ENCODE measurements around the gene VAMP5.

VAMP5 gene

DNA sequence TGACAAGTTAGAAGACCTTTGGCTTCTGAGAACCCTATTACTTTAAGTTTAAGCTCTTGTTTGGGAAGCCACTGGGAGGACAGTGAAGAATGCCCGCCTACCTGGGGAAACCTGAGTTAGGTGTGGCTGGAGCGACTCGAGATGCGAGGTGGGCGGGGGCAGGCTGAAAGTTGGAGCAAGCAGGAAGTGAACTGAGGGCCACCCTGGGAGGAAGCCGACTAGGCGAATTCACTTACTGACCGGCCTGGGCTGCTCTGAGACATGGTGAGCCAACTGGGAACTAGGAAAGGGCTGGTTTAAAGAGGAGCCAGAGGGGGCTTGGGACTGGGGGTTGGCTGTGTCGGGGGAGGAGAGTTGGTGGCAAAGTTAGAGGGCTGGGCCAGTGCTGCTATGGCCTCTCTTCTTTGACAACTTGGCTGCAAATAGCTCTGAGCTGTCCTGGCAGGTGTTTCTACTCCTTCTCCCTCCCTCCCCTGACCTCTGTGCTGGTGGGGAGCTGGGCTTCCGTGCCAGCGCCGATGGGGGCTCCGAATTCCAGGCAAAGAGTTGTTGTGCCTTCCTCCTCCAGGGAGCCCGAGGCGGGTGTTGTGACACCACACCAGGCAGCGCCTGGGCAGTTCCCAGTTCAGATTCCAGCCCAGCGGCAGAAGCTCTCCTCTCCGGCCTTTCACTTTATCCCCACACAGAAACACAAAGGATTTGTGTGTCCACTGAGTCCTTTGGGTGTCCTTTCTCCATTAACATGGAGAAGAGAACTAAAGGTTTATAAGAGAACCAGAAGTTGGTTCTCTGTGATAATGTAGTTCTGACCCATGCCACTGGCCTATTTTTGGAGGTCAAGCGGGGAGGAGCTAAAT is 6.6 kb upstream of the VAMP5 start, which contains the start of gene VAMP8:
TSS of gene VAMP8 (plus strand) at position 201 of the 857 bp plus-strand sequence. CDS start at position 262, 61 bp downstream.
- Histone ChIP-seq H3K4me1 (ENCODE audit: control insufficient read depth, insufficient read depth, low read length) (peaks cover 23% of the 10 kb centered on the region), H3K4me3 (ENCODE audit: low read length) (no peak within 1 kb of the TSS), H3K9ac (ENCODE audit: low read length) (no peak within 1 kb of the TSS), H3K9me3 (ENCODE audit: control insufficient read depth, low read length) (no peaks in the 10 kb centered on the region), H3K27me3 (replicated peaks; ENCODE audit: control insufficient read depth, insufficient read depth, low read length) (no peaks in the 10 kb centered on the region), H3K36me3 (ENCODE audit: control insufficient read depth, insufficient read depth, low read length, severe bottlenecking) (no peaks in the 10 kb centered on the region)
- DNase-seq (ENCODE audit: low read depth), result no peak

DNA sequence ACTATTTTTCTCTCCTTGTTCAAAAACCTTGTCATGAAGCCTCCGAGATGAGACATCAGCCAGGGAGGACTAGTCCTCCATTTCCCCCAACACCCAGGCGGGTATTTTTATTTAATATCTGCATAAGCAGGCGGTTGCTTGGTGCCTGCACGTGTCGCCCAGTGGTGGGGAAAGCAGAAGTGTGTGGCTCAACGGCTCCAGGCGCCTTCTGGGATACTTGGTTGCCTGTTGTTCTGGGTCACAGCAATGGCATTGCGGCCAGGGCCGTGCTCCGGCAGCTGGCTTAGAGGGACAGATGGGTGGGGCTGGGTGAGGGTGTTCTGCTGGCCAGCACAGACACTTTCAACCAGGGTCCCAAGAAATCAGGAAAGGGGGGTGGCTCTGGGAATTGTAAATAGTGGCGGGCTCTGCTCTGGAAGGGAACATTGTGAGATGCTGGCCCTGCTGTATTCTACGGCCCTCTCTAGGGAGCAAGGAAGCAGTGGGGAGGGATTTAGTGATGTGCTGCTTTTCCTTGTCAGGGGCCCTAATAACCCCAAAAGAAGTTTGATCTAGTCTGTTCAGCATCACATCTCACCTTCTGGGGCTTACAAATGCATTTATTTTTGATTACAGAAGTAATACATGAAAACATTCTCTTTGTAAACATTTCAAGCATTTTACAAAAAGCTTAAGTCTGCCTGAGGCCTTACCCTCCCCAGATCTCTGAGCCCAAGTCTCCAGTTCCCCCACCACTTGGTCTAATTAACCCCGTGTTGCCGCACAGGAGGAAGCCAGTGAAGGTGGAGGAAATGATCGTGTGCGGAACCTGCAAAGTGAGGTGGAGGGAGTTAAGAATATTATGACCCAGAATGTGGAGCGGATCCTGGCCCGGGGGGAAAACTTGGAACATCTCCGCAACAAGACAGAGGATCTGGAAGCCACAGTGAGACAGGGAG is 5.7 kb upstream of the VAMP5 start:
- Histone ChIP-seq H3K36me3 (ENCODE audit: control insufficient read depth, insufficient read depth, low read length, severe bottlenecking) (no peaks in the 10 kb centered on the region), H3K4me1 (ENCODE audit: control insufficient read depth, insufficient read depth, low read length) (peaks cover 24% of the 10 kb centered on the region), H3K4me3 (ENCODE audit: low read length) (no peak overlapping the region), H3K27me3 (replicated peaks; ENCODE audit: control insufficient read depth, insufficient read depth, low read length) (no peaks in the 10 kb centered on the region), H3K9ac (ENCODE audit: low read length) (no peak overlapping the region), H3K9me3 (ENCODE audit: control insufficient read depth, low read length) (no peaks in the 10 kb centered on the region)
- no peak for DNase-seq (ENCODE audit: low read depth)

DNA sequence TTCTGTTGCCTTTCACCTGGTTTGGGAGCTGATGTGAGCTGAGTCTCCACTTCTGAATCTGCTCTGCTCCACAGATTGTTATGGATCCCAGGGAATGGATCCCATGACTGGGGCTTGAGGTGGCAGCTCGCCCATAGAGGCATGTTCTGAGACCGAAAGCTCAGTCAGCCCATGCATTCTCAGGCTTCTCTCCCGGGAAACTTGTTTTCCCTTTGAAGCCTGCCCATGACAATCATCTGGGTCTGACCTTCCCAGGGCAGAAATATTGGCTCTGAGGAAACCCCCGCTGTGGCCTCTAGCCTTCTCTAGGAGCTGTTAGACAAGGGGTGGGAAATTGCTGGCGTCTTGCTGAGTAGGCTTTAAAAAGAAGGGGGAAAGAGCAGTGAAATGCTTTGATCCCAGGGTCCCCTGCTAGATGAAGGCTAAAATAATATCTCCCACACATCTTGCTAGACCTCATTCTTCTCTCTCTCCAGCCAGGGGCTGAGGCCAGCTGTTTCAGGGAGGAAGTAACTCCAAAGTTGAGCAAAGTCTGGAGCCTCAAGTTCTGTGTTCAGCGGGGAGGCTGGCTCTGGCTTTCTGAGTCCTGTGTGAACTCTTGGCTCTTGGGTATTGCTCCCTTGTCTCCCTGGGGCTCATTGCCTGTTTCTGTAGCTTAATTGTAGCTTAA is 4.8 kb upstream of the VAMP5 start:
- Histone ChIP-seq H3K27me3 (replicated peaks; ENCODE audit: control insufficient read depth, insufficient read depth, low read length) (no peaks in the 10 kb centered on the region), H3K9ac (ENCODE audit: low read length) (peak overlapping the region; percentile 39), H3K36me3 (ENCODE audit: control insufficient read depth, insufficient read depth, low read length, severe bottlenecking) (no peaks in the 10 kb centered on the region), H3K4me1 (ENCODE audit: control insufficient read depth, insufficient read depth, low read length) (peaks cover 30% of the 10 kb centered on the region), H3K4me3 (ENCODE audit: low read length) (no peak overlapping the region), H3K9me3 (ENCODE audit: control insufficient read depth, low read length) (no peaks in the 10 kb centered on the region)
- DNase-seq (ENCODE audit: low read depth), result no peak

DNA sequence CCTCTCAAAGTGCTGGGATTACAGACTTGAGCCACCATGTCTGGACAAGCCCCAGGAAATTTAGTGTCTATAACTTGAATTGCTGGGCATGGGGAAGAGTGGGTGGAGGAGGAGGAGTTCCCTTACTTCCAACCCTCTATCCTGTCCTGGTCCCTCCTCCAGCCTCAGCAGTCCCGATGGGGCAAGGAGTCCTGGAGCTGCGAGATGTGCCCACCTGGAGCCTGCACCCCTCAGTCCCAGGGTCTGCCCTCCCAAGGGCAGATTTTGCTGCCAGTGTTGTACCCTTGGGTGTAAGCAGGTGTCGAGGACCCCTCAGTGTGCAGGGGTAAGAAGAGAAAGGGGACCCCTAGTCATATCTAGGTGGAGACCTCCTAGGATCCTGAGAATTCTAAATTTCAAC is 4.0 kb upstream of the VAMP5 start:
- DNase-seq (ENCODE audit: low read depth), result no peak
- H3K36me3 ChIP-seq (ENCODE audit: control insufficient read depth, insufficient read depth, low read length, severe bottlenecking), result no peaks in the 10 kb centered on the region
- H3K4me3 ChIP-seq (ENCODE audit: low read length), result no peak overlapping the region
- peaks cover 37% of the 10 kb centered on the region for H3K4me1 ChIP-seq (ENCODE audit: control insufficient read depth, insufficient read depth, low read length)
- no peaks in the 10 kb centered on the region for H3K9me3 ChIP-seq (ENCODE audit: control insufficient read depth, low read length)
- no peak overlapping the region for H3K9ac ChIP-seq (ENCODE audit: low read length)
- no peaks in the 10 kb centered on the region for H3K27me3 ChIP-seq (replicated peaks; ENCODE audit: control insufficient read depth, insufficient read depth, low read length)

DNA sequence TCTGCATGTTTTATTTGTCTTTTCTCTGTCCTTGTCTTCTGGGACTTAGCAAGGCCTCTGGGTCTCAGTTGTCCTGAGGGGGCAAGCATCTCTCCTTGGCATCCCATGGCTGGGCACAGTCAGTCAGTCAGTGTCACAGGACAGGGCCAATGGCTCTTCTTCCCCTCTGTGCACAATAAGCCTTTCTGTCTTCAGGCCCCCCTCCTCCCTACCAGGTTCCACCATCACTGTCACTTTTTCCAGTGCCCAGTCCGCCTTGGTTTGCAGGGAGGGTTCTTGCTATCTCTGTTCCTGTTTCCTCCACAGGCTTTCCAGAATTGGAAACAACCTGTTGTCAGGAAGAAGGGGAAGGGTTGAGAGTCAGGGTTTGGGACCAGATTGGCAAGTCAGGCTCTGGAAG is 1.7 kb upstream of the VAMP5 start:
- Histone ChIP-seq H3K9ac (ENCODE audit: low read length) (no peak overlapping the region), H3K4me1 (ENCODE audit: control insufficient read depth, insufficient read depth, low read length) (peaks cover 44% of the 10 kb centered on the region), H3K36me3 (ENCODE audit: control insufficient read depth, insufficient read depth, low read length, severe bottlenecking) (no peaks in the 10 kb centered on the region), H3K9me3 (ENCODE audit: control insufficient read depth, low read length) (no peaks in the 10 kb centered on the region), H3K27me3 (replicated peaks; ENCODE audit: control insufficient read depth, insufficient read depth, low read length) (no peaks in the 10 kb centered on the region), H3K4me3 (ENCODE audit: low read length) (no peak overlapping the region)
- DNase-seq (ENCODE audit: low read depth), result no peak

DNA sequence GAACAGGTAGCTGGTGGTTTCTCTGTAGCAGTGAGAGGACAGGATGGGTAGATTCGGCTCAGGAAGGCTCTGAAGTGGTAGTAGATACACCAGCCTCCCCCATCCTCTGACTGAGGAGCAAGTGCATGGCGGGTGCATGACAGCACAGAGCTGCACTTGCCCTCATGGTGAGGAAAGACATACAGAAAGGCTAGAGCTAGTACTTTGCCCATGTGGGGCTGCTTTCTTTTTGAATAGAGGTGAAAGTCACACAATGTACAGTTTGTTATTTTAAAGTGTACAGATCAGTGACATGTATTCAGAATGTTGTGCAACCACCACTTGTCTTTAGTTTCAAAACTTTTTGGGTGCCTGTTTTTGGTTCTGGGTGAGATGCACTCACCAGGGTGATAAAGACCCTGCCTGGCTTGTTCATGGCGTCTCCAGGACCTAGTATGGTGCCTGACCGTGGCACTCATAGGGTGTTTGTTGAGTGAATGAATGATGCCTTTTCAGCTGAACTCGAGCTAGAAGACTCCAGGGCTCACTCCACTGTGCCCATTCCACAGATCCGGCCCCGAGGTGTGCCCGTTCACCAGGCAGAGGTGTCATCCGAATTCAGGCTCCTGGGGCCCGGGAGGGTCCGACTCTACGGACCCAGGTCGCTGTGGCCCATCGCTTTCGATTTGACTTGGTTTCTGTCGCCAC is 421 bp upstream of the VAMP5 start:
- H3K4me3 ChIP-seq (ENCODE audit: low read length), result peak overlapping the region; percentile 82
- H3K4me1 ChIP-seq (ENCODE audit: control insufficient read depth, insufficient read depth, low read length), result peaks cover 36% of the 10 kb centered on the region
- no peaks in the 10 kb centered on the region for H3K9me3 ChIP-seq (ENCODE audit: control insufficient read depth, low read length)
- H3K9ac ChIP-seq (ENCODE audit: low read length), result peak overlapping the region; percentile 91
- H3K27me3 ChIP-seq (replicated peaks; ENCODE audit: control insufficient read depth, insufficient read depth, low read length), result no peaks in the 10 kb centered on the region
- H3K36me3 ChIP-seq (ENCODE audit: control insufficient read depth, insufficient read depth, low read length, severe bottlenecking), result no peaks in the 10 kb centered on the region
- DNase-seq (ENCODE audit: low read depth), result peak; percentile 58

DNA sequence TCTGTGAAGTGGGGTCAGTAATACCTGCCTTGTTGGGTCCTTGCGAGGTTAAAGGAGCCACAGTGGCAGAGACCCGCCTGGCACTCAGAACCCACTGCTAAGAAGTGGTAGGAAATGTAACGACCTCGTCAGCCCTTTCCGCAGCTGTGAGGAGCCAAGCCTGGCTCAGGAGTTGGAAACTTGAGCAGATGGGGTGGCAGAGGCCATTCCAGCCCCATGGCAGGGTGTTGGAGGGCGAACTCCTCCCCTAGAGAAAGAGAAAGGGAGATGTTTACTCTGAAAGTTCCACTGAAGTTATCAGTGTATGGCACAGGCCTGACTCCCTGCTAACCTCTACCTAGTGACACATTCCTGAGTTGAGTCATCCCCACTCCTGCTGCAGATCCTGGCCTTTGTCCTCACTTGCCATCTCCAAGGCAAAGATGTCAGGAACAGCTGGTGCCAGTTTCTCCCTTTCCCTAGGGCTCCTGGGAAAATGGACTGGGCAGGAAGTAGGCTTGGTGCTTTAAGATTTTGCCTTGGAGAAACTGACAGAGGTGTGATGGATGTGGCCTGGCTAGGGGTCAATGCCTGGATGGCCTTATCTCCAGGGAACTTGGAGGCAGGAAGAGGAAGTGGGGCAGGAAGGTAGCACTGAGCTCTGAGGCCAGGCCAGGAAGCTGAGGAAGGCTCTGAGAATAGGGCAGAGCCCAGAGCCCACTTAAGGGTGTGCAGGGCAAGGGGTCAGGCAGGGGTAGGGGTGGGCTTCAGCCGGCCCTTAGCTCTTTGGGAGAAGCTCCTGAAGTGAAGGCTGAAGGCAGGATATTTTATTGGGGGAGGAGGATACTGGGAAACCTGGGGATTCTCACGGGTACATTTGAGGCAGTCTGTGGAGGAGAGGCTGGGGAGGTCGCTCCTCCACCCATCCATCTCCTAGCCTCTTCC is 888 bp downstream of the VAMP5 start:
- Histone ChIP-seq H3K4me3 (ENCODE audit: low read length) (peak overlapping the region; percentile 82), H3K27me3 (replicated peaks; ENCODE audit: control insufficient read depth, insufficient read depth, low read length) (no peaks in the 10 kb centered on the region), H3K9me3 (ENCODE audit: control insufficient read depth, low read length) (no peaks in the 10 kb centered on the region), H3K4me1 (ENCODE audit: control insufficient read depth, insufficient read depth, low read length) (peaks cover 31% of the 10 kb centered on the region), H3K36me3 (ENCODE audit: control insufficient read depth, insufficient read depth, low read length, severe bottlenecking) (no peaks in the 10 kb centered on the region), H3K9ac (ENCODE audit: low read length) (peak overlapping the region; percentile 91)
- peak; percentile 39 for DNase-seq (ENCODE audit: low read depth)

DNA sequence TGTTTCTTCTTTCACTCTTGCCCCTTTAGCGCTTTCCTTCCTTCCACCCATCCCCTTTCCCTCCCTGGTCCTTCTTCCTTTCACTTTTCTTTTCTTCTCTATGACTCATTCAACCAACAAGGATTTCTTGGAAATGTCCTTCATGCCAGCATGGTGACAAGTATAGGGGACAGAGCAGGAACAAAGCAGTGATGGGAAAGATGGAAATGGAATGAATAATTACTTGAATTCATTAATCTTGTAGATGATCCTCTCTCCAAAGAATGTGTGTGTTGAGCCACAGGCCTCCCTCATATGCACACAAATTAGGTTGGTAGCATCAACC is 1.5 kb downstream of the VAMP5 start:
- DNase-seq (ENCODE audit: low read depth), result peak; percentile 50
- peaks cover 37% of the 10 kb centered on the region for H3K4me1 ChIP-seq (ENCODE audit: control insufficient read depth, insufficient read depth, low read length)
- no peaks in the 10 kb centered on the region for H3K27me3 ChIP-seq (replicated peaks; ENCODE audit: control insufficient read depth, insufficient read depth, low read length)
- H3K36me3 ChIP-seq (ENCODE audit: control insufficient read depth, insufficient read depth, low read length, severe bottlenecking), result no peaks in the 10 kb centered on the region
- peak overlapping the region; percentile 82 for H3K4me3 ChIP-seq (ENCODE audit: low read length)
- H3K9me3 ChIP-seq (ENCODE audit: control insufficient read depth, low read length), result no peaks in the 10 kb centered on the region
- peak overlapping the region; percentile 91 for H3K9ac ChIP-seq (ENCODE audit: low read length)

DNA sequence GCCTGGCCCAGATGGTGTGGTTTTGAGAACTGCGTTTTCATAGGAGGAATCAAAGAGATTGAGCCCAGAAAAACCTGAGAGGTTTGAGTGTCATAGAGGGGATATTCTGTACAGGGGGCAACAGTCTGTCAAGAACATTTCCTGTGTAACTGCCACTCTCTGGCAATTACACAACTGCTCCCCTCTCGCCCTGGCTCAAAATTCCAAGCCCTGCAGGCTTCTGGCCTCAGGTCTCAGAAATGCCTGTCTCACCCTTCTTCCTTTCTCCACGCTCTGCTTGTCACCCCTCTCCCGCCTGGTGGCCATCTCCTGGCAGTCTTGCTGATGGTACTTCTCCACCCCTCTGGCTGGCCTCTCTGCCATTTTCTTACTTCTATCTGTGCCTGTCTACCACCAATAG is 4.0 kb downstream of the VAMP5 start:
- Histone ChIP-seq H3K9ac (ENCODE audit: low read length) (no peak overlapping the region), H3K27me3 (replicated peaks; ENCODE audit: control insufficient read depth, insufficient read depth, low read length) (no peaks in the 10 kb centered on the region)

DNA sequence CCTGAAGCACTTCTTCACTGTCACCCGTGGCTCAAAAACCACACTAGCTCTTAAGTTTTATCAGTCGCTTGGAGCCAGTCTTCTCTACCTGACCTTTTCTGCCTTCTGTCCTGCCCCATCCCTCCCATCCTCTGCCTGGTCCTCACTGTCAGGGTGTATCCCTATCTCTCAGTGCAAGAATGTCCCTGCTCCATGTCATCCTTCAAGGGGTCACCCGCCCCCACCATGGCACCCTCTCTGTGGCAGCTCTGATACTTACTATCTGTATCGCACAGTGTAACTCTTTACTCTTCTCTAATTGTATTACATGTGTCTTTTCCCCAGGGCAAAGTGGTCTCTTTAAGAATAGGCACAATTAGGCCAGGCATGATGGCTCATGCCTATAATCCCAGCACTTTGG is 4.4 kb downstream of the VAMP5 start:
- H3K4me3 ChIP-seq (ENCODE audit: low read length), result no peak overlapping the region
- H3K36me3 ChIP-seq (ENCODE audit: control insufficient read depth, insufficient read depth, low read length, severe bottlenecking), result no peaks in the 10 kb centered on the region
- DNase-seq (ENCODE audit: low read depth), result no peak
- H3K4me1 ChIP-seq (ENCODE audit: control insufficient read depth, insufficient read depth, low read length), result peaks cover 43% of the 10 kb centered on the region
- H3K27me3 ChIP-seq (replicated peaks; ENCODE audit: control insufficient read depth, insufficient read depth, low read length), result no peaks in the 10 kb centered on the region
- H3K9me3 ChIP-seq (ENCODE audit: control insufficient read depth, low read length), result no peaks in the 10 kb centered on the region
- no peak overlapping the region for H3K9ac ChIP-seq (ENCODE audit: low read length)

More for the DNA sequence above, 4.0 kb downstream of the VAMP5 start:
- Histone ChIP-seq H3K4me3 (ENCODE audit: low read length) (no peak overlapping the region), H3K9me3 (ENCODE audit: control insufficient read depth, low read length) (no peaks in the 10 kb centered on the region), H3K4me1 (ENCODE audit: control insufficient read depth, insufficient read depth, low read length) (peaks cover 45% of the 10 kb centered on the region), H3K36me3 (ENCODE audit: control insufficient read depth, insufficient read depth, low read length, severe bottlenecking) (no peaks in the 10 kb centered on the region)
- no peak for DNase-seq (ENCODE audit: low read depth)

Data from adipocyte (in vitro differentiated cells).